GM12874 (cell line): ENCODE measurements around the gene PPP1R3G.

Source experiments
- TF ChIP-seq, protein P1 (sequence below): IDR thresholded peaks from 2 replicates; pipeline ENCODE4 v1.5.1; 2011; ENCODE audit warnings: low read depth, mild to moderate bottlenecking, control low read depth, low read length, moderate library complexity; ENCODE audit not compliant: insufficient read depth

PPP1R3G gene

DNA sequence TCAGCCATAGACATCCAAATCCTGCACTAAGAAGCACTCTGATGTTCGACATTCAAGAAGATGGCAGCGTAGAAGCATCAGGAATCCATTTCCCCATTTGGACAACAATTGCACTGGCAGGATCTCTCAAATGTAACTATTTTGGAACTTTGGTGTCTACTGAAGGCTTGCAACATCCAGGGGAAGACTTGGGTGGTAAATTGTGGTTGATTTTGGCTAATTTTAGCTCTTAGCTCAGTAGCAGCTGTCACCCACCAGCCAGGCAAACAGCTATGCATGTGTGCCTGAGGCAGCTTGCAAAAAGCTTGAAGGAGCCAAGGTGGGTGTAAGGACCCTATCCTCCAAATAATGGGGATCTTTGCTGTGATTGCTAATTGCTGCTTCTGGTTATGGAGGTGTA, 35.1 kb upstream of the PPP1R3G start:
- TF ChIP-seq, protein P1, sequence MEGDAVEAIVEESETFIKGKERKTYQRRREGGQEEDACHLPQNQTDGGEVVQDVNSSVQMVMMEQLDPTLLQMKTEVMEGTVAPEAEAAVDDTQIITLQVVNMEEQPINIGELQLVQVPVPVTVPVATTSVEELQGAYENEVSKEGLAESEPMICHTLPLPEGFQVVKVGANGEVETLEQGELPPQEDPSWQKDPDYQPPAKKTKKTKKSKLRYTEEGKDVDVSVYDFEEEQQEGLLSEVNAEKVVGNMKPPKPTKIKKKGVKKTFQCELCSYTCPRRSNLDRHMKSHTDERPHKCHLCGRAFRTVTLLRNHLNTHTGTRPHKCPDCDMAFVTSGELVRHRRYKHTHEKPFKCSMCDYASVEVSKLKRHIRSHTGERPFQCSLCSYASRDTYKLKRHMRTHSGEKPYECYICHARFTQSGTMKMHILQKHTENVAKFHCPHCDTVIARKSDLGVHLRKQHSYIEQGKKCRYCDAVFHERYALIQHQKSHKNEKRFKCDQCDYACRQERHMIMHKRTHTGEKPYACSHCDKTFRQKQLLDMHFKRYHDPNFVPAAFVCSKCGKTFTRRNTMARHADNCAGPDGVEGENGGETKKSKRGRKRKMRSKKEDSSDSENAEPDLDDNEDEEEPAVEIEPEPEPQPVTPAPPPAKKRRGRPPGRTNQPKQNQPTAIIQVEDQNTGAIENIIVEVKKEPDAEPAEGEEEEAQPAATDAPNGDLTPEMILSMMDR = no peak

DNA sequence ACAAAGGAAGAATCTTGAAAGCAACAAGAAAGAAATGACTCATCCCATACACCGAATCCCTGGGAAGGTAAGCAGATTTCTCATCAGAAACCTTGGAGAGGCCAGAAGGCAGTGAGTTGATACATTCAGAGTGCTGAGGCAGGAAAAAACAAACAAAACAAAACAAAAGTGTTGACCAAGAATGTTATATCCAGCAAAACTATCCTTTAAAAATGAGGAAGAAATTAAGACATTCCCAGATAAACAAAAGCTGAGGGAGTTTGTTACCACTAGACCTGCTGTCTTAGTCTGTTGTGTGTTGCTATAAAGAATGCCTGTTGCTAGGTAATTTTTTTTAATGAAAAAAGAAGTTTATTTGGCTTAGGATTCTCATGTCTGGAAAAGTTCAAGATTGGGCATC, 33.7 kb upstream of the PPP1R3G start:
- TF ChIP-seq, protein P1 = no peak

DNA sequence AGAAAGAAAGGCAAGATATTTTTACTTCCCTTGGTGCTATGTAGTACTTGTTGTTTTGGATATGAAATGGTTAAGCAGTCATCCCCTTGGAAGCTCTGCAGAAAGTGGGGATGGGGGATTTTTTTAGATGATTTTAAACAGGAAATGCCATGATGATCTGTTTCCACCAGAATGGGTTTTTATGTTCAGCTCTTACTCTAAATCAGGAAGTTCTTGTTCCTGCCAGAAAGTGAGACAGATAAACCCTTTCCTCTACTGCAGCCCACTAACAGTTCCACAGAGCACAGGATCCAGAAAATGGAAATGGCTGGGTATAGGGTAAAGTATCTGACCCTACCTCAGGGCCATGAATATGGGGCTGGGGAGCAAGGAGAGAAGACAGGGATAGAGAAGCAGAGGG, 32.1 kb upstream of the PPP1R3G start:
- TF ChIP-seq, protein P1 = no peak

DNA sequence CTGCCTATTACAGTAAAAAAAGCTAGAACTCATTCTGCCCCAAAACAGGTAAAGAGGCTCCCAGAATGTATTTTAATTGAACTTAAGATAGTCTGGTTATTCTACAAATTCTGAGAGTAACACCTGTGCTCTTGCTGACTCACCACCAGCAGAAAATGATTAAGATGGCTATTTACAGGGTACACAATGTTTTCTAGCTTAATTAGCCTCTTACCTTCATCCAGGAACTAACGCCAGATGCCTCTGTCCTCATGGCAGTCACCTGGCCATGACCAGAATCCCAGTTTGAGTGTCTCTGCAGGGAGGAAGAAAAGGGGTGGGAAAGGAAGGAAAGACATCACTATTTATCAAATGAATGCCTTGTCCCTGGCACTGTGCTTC, 31.3 kb upstream of the PPP1R3G start:
- TF ChIP-seq, protein P1 = no peak

DNA sequence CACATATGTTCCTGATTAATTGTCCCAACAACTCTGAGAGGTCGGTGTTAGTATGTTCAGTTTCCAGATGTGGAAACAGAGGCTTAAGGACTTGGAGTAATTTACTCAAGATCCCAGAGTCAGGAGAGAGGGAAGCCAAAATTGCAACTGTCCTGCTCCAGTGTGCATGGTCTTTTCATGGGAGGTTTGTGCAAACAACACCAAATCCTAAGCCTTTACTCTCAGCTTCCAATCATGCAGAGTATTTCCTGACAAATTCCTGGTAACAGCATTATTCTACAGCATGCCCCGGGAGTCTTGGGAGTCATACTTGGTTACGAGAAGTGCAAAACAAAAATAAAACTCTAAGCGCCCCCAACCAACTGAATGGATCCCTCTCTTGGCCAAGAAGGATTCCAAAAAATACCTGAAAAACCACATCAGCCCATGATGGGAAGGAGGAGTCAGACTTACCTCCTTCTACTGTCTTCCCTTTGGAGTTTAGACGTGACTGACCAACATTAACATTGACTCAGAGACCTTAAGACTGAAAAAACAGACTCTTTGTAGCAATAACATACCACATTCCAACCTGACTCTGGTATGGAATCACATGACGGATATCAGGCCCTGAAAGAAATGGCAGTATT, 30.8 kb upstream of the PPP1R3G start:
- TF ChIP-seq, protein P1 = no peak

DNA sequence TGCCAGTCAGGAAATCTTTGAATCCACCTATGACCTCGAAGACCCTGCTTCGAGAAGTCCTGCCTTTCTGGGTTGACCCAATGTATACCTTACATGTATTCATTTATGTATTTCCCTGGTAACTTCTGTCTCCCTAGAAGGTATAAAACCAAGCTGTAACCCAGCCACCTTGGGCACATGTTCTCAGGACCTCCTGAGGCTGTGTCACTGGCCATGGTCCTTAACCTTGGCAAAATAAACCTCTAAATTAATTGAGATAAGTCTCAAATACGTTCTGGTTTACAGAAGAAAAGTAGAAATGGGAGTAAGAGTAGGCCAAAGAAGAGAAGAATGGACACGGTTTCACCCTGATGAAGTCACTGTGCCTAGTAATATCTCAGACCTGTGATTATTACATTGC, 30.0 kb upstream of the PPP1R3G start:
- TF ChIP-seq, protein P1 = no peak

DNA sequence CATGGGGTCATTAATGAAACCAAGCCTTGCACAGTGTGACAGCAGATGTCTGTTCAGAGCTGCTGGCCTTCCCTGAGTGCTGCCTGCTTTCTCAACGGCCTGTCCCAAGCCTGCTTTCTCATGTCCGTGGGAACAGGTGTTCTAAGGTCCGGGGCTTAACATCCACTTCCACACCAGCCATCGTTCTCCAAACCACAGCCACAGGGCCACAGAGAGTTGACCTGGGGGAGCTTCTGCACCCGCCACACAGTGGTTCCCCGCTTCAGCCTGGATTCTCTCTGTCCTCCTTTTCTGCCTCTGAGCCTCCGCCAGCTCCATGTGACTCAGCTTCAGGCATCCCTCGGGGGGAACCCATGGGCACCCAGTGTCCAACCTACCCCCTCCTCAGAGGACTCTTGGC, 26.9 kb upstream of the PPP1R3G start:
- TF ChIP-seq, protein P1 = no peak
